NCI-H510A treated with DMSO at 0.1 percent for 48 hours (cell line): ENCODE results near the gene LRRC49.
A peak's percentile ranks its signal among the peaks of the same experiment; 100 is the strongest.
"Not testable (repeated sequence)": the region's sequence is repeated elsewhere in the genome, so short reads cannot be mapped to it uniquely, and the experiment has no call there.

Experiments
- DNase-seq: peaks from one replicate; lab custom pipeline; 2025; lab: John Stamatoyannopoulos, UW

The LRRC49 gene, protein sequence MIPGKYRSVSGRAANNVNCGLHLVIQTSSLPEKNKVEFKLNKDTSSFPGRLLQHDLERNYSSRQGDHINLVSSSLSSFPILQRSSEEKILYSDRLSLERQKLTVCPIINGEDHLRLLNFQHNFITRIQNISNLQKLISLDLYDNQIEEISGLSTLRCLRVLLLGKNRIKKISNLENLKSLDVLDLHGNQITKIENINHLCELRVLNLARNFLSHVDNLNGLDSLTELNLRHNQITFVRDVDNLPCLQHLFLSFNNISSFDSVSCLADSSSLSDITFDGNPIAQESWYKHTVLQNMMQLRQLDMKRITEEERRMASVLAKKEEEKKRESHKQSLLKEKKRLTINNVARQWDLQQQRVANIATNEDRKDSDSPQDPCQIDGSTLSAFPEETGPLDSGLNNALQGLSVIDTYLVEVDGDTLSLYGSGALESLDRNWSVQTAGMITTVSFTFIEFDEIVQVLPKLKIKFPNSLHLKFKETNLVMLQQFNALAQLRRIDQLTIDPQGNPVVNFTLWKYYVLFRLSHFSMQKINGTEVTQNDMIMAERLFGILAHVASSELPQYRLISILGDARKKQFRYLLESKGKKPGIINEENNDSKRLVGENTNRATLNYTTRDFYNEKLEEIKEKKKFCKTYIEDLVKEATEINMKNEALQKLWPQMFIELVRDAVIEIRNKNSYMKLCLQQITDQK

GRCh38 chr15:70892002-70892911 lies at the start of gene LRRC49, which contains the start of gene THAP10:
TSS of gene LRRC49 (plus strand) at chr15:70892826. CDS start at chr15:70892895, 69 bp downstream.
TSS of gene THAP10 (minus strand) at chr15:70892433. CDS start at chr15:70892272, 161 bp downstream.
- peak; percentile 84 for DNase-seq

- DNase-seq: no peak
Observed at GRCh38 chr15:70845602-70846360, 46.8 kb upstream of the LRRC49 start.

DNA sequence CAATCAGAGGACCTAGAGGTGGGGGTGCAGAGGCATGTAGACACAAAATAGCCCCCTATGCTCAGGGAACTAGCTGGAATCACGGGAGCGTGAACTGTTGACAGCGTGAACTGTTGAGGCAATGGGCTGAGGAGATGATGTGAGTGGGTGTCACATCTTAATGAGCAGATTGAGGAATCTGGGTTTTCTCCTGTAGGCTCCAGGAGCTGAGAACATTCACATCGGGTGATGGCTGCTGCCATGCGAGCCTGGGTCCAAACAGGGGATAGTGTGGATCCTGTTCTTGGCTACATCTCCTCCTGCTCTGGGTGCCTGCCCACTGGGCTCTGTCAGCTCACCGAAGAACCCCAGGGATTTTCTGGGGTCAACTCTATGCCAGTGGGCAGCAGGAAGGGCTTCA lies 40.7 kb upstream of the LRRC49 start:
- DNase-seq: no peak

GRCh38 chr15:70852501-70853317 lies 39.9 kb upstream of the LRRC49 start:
- no peak for DNase-seq

- peak; percentile 35 for DNase-seq
Observed at GRCh38 chr15:70853318-70853972, 39.2 kb upstream of the LRRC49 start.

DNA sequence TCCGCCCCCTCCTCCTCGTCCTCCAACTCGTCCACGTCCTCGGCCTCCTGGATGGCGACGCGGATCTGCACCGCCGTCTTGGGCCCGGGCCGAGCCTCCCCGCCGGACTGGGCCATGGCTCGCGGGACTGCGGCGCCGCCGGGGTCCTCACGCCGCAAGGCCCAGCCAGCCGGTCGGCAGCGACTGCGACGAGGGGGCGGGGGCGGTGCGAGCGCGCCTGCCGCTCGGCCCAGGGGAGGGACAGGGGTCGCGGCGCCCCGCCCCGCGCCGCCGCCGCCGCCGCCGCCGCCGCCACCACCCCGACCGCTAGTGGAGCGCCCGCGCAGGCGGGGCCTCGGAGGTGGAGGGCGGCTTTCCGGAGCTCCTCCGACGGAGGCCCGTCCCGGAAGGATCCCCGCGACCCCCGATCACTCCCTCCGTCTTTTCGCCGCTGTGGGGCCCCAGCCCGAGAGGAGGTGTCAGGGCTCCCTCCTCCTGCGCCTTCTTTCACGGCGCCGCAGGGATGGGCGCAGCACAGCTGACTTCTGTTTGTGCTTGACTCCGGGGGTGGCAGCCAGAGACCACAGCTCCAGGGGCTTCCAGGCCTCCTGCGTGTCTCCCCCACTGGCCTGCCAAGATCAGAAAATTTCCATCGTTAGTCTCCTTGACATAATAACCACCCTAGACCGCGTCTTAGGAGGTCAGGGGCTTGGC lies 38.5 kb upstream of the LRRC49 start, which contains the start of gene LARP6:
Gene LARP6 (minus strand): TSS at position 185 of the 693 bp plus-strand sequence. CDS start 69 bp downstream, at position 116.
- DNase-seq: peak; percentile 46

GRCh38 chr15:70854666-70854976 lies 38.0 kb upstream of the LRRC49 start:
- no peak for DNase-seq

- DNase-seq: no peak
Observed at GRCh38 chr15:70855764-70856163, 36.9 kb upstream of the LRRC49 start.

DNA sequence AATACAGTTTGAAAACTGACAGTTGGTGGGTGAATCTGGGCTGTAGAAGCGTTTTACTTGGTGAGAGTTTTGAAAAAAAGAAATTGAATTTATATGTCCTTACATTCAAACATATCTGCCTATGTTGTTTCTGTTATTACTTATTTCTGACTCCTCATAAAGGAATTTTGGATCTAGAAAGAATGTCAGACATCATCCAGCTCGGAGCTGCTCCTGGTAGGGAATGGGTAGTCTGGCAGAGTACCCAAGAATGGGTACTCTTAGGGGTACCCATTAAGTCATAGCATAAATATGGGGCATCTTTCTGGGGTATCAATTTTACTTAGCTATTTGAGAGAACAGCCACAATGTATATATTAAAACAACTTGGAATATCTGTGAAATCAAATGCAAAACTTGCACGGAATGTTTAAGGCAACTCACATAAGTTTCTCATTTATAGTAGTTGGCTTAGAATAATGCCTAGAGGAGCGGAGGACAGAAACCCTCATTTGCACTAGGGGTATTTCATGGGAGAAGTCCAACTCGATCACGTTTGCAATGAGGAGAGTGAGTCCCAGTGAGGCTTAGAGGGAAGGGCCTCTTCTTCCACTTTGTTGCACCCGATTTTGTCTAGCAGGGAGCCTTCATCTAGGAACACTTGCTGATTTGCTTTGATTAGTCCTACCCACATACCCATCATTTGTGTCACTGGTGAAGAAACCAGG lies 36.3 kb upstream of the LRRC49 start:
- DNase-seq: no peak

DNA sequence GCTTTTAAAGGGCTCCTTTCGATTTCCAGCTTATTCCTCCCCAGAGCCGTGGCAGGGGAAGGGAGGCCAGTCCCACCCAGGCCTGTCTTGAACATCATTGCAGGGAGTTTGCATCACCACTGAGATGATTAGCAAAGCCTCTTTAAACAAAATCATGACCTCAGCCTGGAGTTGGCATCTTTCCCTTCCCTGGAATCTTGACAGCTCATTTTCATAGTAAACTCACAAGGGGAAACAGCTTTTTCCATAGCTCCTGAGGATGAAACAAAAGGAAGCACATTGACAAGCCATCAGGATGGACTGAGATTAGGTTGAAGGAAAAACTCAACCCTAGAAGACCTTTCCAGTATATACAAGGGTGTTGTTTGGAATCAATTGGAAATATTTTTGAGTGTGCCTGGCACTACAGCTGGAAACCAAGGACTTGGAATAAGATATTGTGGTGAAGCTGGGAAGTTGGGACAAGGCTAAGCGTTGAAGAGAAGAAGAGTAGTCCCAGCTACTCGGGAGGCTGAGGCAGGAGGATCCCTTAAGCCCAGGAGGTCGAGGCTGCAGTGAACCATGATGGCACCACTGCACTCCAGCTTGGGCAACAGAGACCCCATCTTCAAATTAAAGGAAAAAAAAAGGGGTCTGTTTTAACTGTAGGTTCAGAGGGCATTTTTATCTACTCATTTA lies 35.6 kb upstream of the LRRC49 start:
- DNase-seq: no peak

DNA sequence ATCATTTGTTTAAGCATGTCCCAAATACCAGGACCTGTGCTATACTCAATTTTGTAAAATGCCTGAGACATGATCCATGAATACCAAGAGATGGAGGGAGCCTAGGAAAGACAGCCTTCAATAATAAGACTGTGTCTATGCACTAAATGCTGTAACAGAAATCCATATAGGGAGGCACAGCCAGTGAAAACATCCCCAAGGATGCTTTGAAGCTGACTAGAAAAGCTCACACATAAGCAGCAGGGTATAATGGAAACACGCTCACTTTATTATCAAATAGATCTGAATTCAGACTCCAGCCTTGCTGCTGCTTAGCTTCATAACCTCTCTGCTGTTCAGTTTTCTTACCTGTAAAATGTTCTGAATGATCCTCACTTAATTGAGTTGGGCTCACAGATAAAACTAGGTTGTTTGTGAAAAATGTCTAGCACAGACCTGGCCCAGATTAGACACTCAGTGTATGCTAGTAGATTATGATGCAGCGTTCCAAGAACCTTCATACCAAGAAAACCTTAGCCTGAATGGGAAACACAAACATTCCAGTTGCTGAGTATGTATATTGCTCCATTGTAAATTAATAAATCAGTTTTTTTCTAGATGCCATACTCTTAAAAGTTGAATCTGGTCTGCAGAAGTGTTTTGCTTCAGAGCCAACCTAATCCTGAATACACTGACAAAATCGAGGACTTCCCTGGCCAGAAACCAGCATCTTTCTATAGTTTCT lies 34.9 kb upstream of the LRRC49 start:
- DNase-seq: no peak

GRCh38 chr15:70858614-70859321 lies 33.9 kb upstream of the LRRC49 start:
- not testable (repeated sequence) for DNase-seq

- DNase-seq: no peak
Observed at GRCh38 chr15:70859322-70859908, 33.2 kb upstream of the LRRC49 start.

- no peak for DNase-seq
Observed at GRCh38 chr15:70859998-70860397, 32.6 kb upstream of the LRRC49 start.

DNA sequence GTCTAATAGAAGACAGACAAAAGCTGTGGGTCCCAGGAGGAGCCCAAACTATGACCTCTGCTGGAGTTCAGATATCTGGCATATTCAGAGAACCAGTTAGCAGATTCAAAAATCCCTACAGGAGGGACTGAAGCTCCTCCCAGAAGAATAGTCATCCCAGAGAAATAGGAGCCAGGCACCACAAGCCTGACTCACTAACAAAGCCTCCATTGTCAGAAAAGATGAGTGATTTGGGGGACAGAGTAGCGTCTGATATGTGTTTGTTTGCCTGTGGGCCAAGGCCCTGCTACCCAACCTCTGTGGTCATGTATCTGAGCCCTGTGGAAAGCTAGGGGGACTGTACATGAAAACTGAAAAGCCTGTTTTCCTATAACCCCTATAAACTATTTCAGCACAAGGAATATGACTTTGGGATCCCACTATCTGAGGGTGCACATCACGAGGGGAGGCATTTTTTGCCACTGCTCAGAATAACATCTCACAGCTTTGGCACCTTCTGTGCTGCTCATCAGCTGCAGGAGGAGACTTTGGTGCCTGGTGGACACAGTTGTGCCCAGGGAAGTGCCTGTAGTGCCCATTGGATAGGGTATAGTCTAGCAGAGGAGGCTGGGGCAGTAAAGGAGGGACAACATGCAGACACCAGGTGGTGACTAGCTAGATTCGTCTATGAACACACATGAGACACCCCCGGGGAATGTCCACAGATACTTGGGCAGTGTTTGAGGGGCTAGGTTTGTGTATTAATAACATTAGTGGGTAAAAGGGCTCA lies 29.0 kb upstream of the LRRC49 start:
- DNase-seq: no peak
